Adipocyte (in vitro differentiated cells): Measurements from ENCODE around the gene ELK1.

Source experiments
- DNase-seq: peaks from one replicate; pipeline ENCODE4 v3.0.0-alpha.2; 2015; ENCODE audit warnings: low read depth
- H3K27me3 ChIP-seq: replicated peaks from 2 replicates; pipeline ENCODE4 v1.7.0; 2013; ENCODE audit warnings: mild to moderate bottlenecking, low read length, moderate library complexity; ENCODE audit not compliant: control insufficient read depth, insufficient read depth
- H3K36me3 ChIP-seq: 2 replicates; pipeline ENCODE4 v1.7.0; 2013; ENCODE audit warnings: low read length, mild to moderate bottlenecking, moderate library complexity; ENCODE audit not compliant: control insufficient read depth, insufficient read depth, severe bottlenecking
- H3K4me1 ChIP-seq: 2 replicates; pipeline ENCODE4 v1.7.0; 2013; ENCODE audit warnings: mild to moderate bottlenecking, low read length, moderate library complexity; ENCODE audit not compliant: control insufficient read depth, insufficient read depth
- H3K4me3 ChIP-seq: 2 replicates; pipeline ENCODE4 v1.7.0; 2013; ENCODE audit warnings: mild to moderate bottlenecking, low read length, moderate library complexity
- H3K9ac ChIP-seq: 2 replicates; pipeline ENCODE4 v1.7.0; 2013; ENCODE audit warnings: mild to moderate bottlenecking, low read length, moderate library complexity
- H3K9me3 ChIP-seq: 2 replicates; pipeline ENCODE4 v1.7.0; 2013; ENCODE audit warnings: mild to moderate bottlenecking, low read length, moderate library complexity; ENCODE audit not compliant: control insufficient read depth

ELK1 gene

DNA sequence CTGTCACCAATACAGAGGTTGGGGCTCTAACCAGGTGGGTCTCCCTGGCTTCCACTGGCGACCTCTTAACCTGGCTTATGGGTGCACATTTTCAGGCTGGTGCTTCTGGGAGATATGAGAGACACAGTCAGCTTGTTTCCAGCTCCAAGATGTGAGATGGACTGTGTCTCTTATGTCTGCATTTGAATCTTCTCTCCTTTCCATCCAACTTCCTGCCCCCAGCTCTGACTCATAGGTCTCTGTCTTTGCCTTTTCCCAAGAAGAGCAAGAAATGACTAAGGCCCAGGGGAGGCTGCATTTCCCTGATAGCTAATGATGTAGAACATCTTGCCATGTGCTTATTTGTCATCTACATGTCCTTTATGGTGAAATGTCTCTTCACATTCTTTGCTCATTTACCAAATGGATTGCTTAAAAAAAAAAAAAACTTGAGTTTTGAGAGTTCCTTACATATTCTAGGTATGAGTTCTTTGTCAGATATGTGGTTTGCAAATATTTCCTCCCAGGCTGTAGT lies 11.8 kb upstream of the ELK1 start:
- peak overlapping the region; percentile 71 for H3K9ac ChIP-seq
- no peaks in the 10 kb centered on the region for H3K27me3 ChIP-seq
- H3K9me3 ChIP-seq = no peaks in the 10 kb centered on the region
- peaks cover 24% of the 10 kb centered on the region for H3K4me1 ChIP-seq
- H3K4me3 ChIP-seq = no peak overlapping the region
- peak; percentile 71 for DNase-seq
- peaks cover 4% of the 10 kb centered on the region for H3K36me3 ChIP-seq

DNA sequence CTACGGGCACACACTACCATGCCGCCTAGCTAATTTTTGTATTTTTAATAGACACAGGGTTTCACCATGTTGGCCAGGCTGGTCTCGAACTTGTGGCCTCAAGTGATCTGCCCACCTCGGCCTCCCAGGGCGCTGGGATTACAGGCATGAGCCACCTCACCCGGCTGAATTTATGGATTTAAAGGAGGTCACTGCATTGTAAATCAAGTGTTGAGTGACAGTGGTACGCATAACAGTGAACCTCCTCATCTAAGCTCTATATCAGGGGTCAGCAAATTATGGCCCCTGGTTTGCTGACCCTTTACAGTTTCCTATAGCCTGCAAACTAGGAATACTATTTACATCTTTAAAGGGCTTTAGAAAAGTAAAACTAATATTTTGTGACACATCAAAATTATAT lies 11.2 kb upstream of the ELK1 start:
- no peaks in the 10 kb centered on the region for H3K9me3 ChIP-seq
- peak overlapping the region; percentile 68 for H3K9ac ChIP-seq
- H3K4me3 ChIP-seq = no peak overlapping the region
- peaks cover 24% of the 10 kb centered on the region for H3K4me1 ChIP-seq
- H3K36me3 ChIP-seq = peaks cover 10% of the 10 kb centered on the region
- no peaks in the 10 kb centered on the region for H3K27me3 ChIP-seq
- DNase-seq = no peak

GRCh38 chrX:47659421-47659726 lies 9.0 kb upstream of the ELK1 start:
- Histone ChIP-seq H3K27me3 (no peaks in the 10 kb centered on the region), H3K9ac (peak overlapping the region; percentile 91), H3K4me3 (peak overlapping the region; percentile 89), H3K4me1 (peaks cover 19% of the 10 kb centered on the region), H3K36me3 (peaks cover 23% of the 10 kb centered on the region), H3K9me3 (no peaks in the 10 kb centered on the region)
- no peak for DNase-seq

DNA sequence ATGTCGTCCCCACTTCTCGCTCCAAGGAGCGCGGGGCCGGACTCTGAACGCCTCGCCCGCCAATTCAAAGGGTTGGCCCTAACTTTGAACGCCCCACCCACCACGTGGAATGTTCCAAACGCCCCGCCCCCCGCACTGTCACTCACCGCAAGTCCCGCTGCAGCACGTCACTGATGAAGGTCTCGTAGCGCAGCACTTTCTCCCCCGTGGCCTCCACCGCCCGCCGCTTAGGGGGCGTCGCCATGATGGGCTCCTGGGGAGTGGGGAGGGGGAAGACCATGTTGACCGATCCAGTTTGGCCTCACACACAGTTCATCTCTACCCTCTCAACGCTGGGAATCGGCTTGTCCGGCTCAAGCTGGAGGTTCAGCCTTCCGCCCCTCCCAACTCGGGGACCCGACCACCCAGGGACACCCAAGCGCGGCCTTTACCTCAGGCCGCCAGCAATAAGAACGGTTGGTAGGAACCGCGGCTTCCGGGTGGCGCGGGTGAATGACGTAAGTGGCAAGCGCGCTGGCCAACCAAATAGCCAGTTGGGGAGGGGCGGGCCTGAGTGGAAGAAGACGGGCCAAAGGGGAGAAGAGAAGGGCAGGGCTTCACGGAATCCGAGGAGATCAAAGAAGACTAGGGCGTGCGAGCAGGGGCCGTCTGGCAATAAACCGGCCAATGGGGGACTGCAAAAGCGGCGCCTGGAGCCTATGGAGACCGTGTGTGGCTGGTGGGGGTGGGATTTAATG lies 8.5 kb upstream of the ELK1 start, which contains the start of gene UXT:
TSS of gene UXT (minus strand) at position 497 of the 737 bp plus-strand sequence. CDS start at position 244, 253 bp downstream.
- Histone ChIP-seq H3K27me3 (no peaks in the 10 kb centered on the region), H3K4me1 (peaks cover 18% of the 10 kb centered on the region), H3K9ac (peak within 1 kb of the TSS; percentile 91), H3K9me3 (no peaks in the 10 kb centered on the region), H3K4me3 (peak within 1 kb of the TSS; percentile 89), H3K36me3 (peaks cover 24% of the 10 kb centered on the region)
- DNase-seq = peak; percentile 95

DNA sequence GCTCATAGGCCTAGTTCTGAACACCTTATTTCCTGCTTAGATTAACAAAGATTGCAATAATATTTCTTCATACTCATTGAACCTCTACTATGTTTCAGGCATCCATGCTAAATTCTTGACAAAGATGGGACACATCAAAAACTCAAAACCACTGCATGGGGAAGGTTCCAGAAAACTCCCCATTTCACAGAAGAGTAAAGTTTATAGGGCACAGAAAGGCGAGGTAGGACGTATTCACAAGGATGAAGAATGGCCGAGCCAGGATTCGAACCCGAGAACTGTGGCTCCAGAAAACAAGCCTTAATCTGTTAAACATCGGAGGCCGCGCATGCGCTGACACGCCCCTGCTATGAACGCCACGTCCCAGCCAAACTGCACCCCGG lies 7.9 kb upstream of the ELK1 start:
- Histone ChIP-seq H3K4me1 (peaks cover 18% of the 10 kb centered on the region), H3K27me3 (no peaks in the 10 kb centered on the region)
- no peak for DNase-seq

DNA sequence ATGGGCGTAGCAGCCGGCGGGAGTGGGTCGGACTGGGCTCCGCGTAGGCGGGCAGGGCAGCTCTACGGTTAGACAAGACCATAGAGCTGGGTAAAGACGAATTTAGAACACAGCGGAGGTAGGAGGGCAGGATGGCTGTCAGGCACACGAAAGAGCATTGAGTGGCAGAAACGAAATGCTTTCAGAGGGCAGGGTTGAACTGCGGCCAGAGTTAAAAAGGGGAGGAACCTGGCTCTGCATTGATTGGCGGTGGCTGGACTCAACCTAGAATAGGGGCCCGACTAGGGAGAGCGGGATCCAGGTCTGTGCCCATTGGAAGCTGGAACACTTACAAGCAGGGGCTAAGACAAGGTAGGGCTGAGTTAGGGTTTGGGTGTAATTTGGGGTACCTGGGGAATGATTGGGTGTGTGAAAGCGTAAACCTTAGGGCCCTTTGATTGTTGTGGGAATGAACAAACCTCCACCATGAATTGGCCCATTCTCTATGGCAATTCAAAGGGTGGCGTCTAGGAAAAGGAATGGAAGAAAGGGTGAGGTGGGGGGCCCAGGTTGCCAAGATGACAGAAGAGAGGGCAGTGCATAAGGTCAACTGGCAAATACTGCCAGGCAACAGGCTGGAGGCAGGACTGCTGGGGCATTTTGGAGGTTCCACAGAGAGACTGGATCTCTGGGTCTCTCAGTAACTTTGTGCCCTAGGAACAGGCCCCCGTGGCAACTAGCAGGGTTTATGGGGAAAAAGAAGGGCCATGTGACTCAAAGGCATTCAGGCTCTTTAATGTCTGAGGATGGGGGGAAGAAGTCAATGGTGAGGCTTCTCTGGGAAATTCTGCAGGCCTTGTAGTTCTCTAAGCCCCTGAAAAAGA lies 911 bp upstream of the ELK1 start:
- Histone ChIP-seq H3K9me3 (no peaks in the 10 kb centered on the region), H3K9ac (peak overlapping the region; percentile 84), H3K4me1 (peaks cover 20% of the 10 kb centered on the region), H3K27me3 (peaks cover 5% of the 10 kb centered on the region), H3K4me3 (peak overlapping the region; percentile 76), H3K36me3 (peaks cover 32% of the 10 kb centered on the region)
- DNase-seq = no peak

More for the DNA sequence above, 7.9 kb upstream of the ELK1 start:
- peak overlapping the region; percentile 89 for H3K4me3 ChIP-seq
- peaks cover 29% of the 10 kb centered on the region for H3K36me3 ChIP-seq
- no peaks in the 10 kb centered on the region for H3K9me3 ChIP-seq
- peak overlapping the region; percentile 91 for H3K9ac ChIP-seq

- peaks cover 25% of the 10 kb centered on the region for H3K36me3 ChIP-seq
- DNase-seq = no peak
- peaks cover 5% of the 10 kb centered on the region for H3K27me3 ChIP-seq
- H3K9ac ChIP-seq = peak overlapping the region; percentile 87
- H3K9me3 ChIP-seq = no peaks in the 10 kb centered on the region
- H3K4me1 ChIP-seq = peaks cover 20% of the 10 kb centered on the region
- H3K4me3 ChIP-seq = peak overlapping the region; percentile 83
These were observed 591 bp downstream of the ELK1 start for GRCh38 chrX:47649781-47650163.

DNA sequence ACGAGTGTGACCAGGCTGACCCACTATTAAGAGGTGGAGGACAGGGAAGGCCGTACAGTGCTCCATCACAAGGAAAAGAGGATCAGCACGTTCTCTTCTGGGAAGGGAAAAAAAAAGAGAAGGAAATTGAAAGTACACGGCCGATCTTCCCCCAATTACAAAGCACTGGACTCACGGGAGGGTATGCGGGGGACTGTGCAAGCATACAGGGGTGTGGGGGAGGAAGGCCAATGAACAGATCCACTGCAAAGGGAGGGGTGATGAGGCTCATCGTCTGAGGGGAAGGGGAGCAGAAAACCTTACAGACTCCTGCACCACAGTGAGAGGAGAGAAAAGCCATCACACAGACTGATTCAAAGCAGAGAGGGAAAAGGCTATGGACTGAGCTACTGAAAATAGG lies 1.1 kb downstream of the ELK1 start:
- H3K27me3 ChIP-seq = peaks cover 5% of the 10 kb centered on the region
- no peak for DNase-seq
- peak overlapping the region; percentile 87 for H3K9ac ChIP-seq
- no peaks in the 10 kb centered on the region for H3K9me3 ChIP-seq
- H3K4me1 ChIP-seq = peaks cover 20% of the 10 kb centered on the region
- H3K36me3 ChIP-seq = peaks cover 21% of the 10 kb centered on the region
- H3K4me3 ChIP-seq = peak overlapping the region; percentile 83

- H3K36me3 ChIP-seq = peaks cover 17% of the 10 kb centered on the region
- H3K9me3 ChIP-seq = no peaks in the 10 kb centered on the region
- H3K9ac ChIP-seq = peak overlapping the region; percentile 87
- H3K4me1 ChIP-seq = peaks cover 20% of the 10 kb centered on the region
- H3K4me3 ChIP-seq = no peak overlapping the region
- peaks cover 5% of the 10 kb centered on the region for H3K27me3 ChIP-seq
- no peak for DNase-seq
These were observed 2.0 kb downstream of the ELK1 start for GRCh38 chrX:47648376-47648775.

- Histone ChIP-seq H3K27me3 (peaks cover 5% of the 10 kb centered on the region), H3K36me3 (peaks cover 2% of the 10 kb centered on the region), H3K4me1 (peaks cover 19% of the 10 kb centered on the region), H3K4me3 (no peak overlapping the region), H3K9me3 (no peaks in the 10 kb centered on the region), H3K9ac (no peak overlapping the region)
- no peak for DNase-seq
These were observed 3.7 kb downstream of the ELK1 start for GRCh38 chrX:47646636-47647035.

GRCh38 chrX:47645530-47645929 lies 4.8 kb downstream of the ELK1 start:
- no peak overlapping the region for H3K9ac ChIP-seq
- peaks cover 6% of the 10 kb centered on the region for H3K9me3 ChIP-seq
- peaks cover 12% of the 10 kb centered on the region for H3K4me1 ChIP-seq
- H3K27me3 ChIP-seq = peaks cover 5% of the 10 kb centered on the region
- peaks cover 11% of the 10 kb centered on the region for H3K36me3 ChIP-seq
- DNase-seq = no peak
- H3K4me3 ChIP-seq = no peak overlapping the region
